GM10248 (cell line): ENCODE data around the gene ARL15.

Source experiments
- CTCF ChIA-PET: fragments of 300-600 bp; sonication (Branson Sonifier 250); formaldehyde crosslinking; extraction: SDS; loops from one replicate; lab custom pipeline; 2021; ENCODE audit warnings: antibody characterized with exemption; lab: Yijun Ruan, JAX
- POLR2A ChIA-PET: fragments of 350-650 bp; sonication (Branson Sonifier 250); formaldehyde crosslinking; extraction: SDS; loops from one replicate; lab custom pipeline; 2020; ENCODE audit warnings: antibody characterized with exemption; lab: Yijun Ruan, JAX
- DNase-seq: peaks from one replicate; pipeline ENCODE4 v3.0.0; 2012; ENCODE audit errors: extremely low spot score
- CTCF ChIP-seq: IDR thresholded peaks from 2 replicates; pipeline ENCODE4 v1.5.1; 2012; ENCODE audit warnings: mild to moderate bottlenecking, low read depth; ENCODE audit errors: extremely low read depth, missing control alignments, control extremely low read depth

The ARL15 gene

GRCh38 chr5:54261596-54261995 is 48.8 kb downstream of the ARL15 start:
- no peak for DNase-seq
- CTCF ChIA-PET = no interaction called here
- TF ChIP-seq CTCF = no peak
- POLR2A ChIA-PET = no interaction called here

- POLR2A ChIA-PET = no interaction called here
- CTCF ChIA-PET = no interaction called here
- DNase-seq = no peak
- TF ChIP-seq CTCF = no peak
These were observed 50.4 kb downstream of the ARL15 start for GRCh38 chr5:54259981-54260380.

GRCh38 chr5:54259090-54259489 is 51.3 kb downstream of the ARL15 start:
- no peak for DNase-seq
- ChIA-PET CTCF (interaction anchor here (1.1 to 2.2 kb wide), 4 partner anchors 8 to 52 kb away, joined by 3 to 6 read pairs (median 4); partner anchors contain the start of gene ARL15), POLR2A (no interaction called here)
- TF ChIP-seq CTCF = no peak

GRCh38 chr5:54257366-54258118 is 52.8 kb downstream of the ARL15 start:
- DNase-seq = no peak
- no peak for TF ChIP-seq CTCF
- CTCF ChIA-PET = interaction anchor here (1.1 to 2.2 kb wide), 5 partner anchors 10 to 53 kb away, joined by 3 to 6 read pairs (median 5); partner anchors contain the start of gene ARL15
- POLR2A ChIA-PET = no interaction called here

GRCh38 chr5:54254482-54255198 is 55.7 kb downstream of the ARL15 start:
- no peak for DNase-seq
- TF ChIP-seq CTCF = no peak
- CTCF ChIA-PET = interaction anchor here (0.8 to 2.9 kb wide), 7 partner anchors 9 to 235 kb away, joined by 3 to 15 read pairs (median 4); partner anchors contain the start of gene ARL15
- POLR2A ChIA-PET = no interaction called here

GRCh38 chr5:54251981-54252380 is 58.4 kb downstream of the ARL15 start:
- no peak for TF ChIP-seq CTCF
- no peak for DNase-seq
- ChIA-PET POLR2A (no interaction called here), CTCF (interaction anchor here (1.2 to 1.6 kb wide), 2 partner anchors 8 to 23 kb away, joined by 3 read pairs; no protein-coding TSS in a partner anchor)
